GM12878 (cell line): ENCODE results near the gene IL10RA. TPM values are rescaled to one million over a fixed set of nuclear protein-coding genes. Genes with fewer than 3 reads are reported as not detected.

Experiments
- ATAC-seq: fragments of 200-7000 bp; cut with Tn5 transposase; 3 replicates; pipeline ENCODE4 v1.9.1; 2020; ENCODE audit warnings: mild to moderate bottlenecking, moderate library complexity
- BruUV-seq: library from RNA; stranded (reverse); fragments of 400-500 nt; replicated peaks from 2 replicates; lab custom pipeline; 2021; lab: Mats Ljungman, UMichigan
- CTCF ChIA-PET: fragments of 300-600 bp; sonication (Branson Sonifier 250); formaldehyde crosslinking; extraction: SDS; loops from one replicate; lab custom pipeline; 2021; ENCODE audit warnings: inconsistent platforms; lab: Yijun Ruan, JAX
- POLR2A ChIA-PET: fragments of 350-600 bp; formaldehyde crosslinking; extraction: SDS; loops from one replicate; lab custom pipeline; 2021; ENCODE audit warnings: inconsistent platforms; lab: Charles Lee
- RAD21 ChIA-PET: fragments of 300-600 bp; sonication (Branson Sonifier 250); formaldehyde crosslinking; loops from one replicate; lab custom pipeline; 2023; ENCODE audit warnings: antibody characterized with exemption; ENCODE audit not compliant: unreplicated experiment; lab: Charles Lee
- SMC1A ChIA-PET: fragments of 300-600 bp; sonication (Branson Sonifier 250); formaldehyde crosslinking; loops from one replicate; lab custom pipeline; 2023; ENCODE audit not compliant: unreplicated experiment, uncharacterized antibody; lab: Charles Lee
- DNase-seq: peaks from one replicate; pipeline ENCODE4 v3.0.0-alpha.2; 2011; ENCODE audit warnings: low read depth, low spot score
- FAIRE-seq: peaks from 3 replicates; lab custom pipeline; 2011; peaks lifted over from hg19 to GRCh38; lab: Jason Lieb, UNC
- H2AFZ ChIP-seq: 2 replicates; pipeline ENCODE4 v1.6.0; 2011; ENCODE audit warnings: low read depth, low read length, control low read depth; ENCODE audit not compliant: control insufficient read depth
- H3K27ac ChIP-seq: 2 replicates; pipeline ENCODE4 v1.5.1; 2011; ENCODE audit warnings: control low read depth; ENCODE audit not compliant: control insufficient read depth, insufficient read depth
- H3K27me3 ChIP-seq, 2 experiments: replicated peaks in 1 of 2; 2 replicates each; pipeline versions ENCODE4 v1.6.0 to v1.6.1; 2011; ENCODE audit warnings: low read length in 1 of 2; ENCODE audit not compliant: control insufficient read depth in 2 of 2, insufficient read depth in 2 of 2
- H3K36me3 ChIP-seq, 2 experiments: 2 replicates each; pipeline ENCODE4 v1.5.1; 2011; ENCODE audit warnings: low read length in 1 of 2; ENCODE audit not compliant: control insufficient read depth in 2 of 2, insufficient read depth in 2 of 2
- H3K4me1 ChIP-seq: 2 replicates; pipeline ENCODE4 v1.6.1; 2011; ENCODE audit warnings: mild to moderate bottlenecking, low read length, moderate library complexity, mixed read lengths; ENCODE audit not compliant: control insufficient read depth, insufficient read depth
- H3K4me2 ChIP-seq: 2 replicates; pipeline ENCODE4 v1.6.0; 2011; ENCODE audit warnings: control low read depth; ENCODE audit not compliant: control insufficient read depth, insufficient read depth
- H3K4me3 ChIP-seq: fragments of 200-600 bp; sonication (generic); 2 replicates; pipeline ENCODE4 v1.5.1; 2016
- H3K79me2 ChIP-seq: 2 replicates; pipeline ENCODE4 v1.6.0; 2011; ENCODE audit warnings: low read length; ENCODE audit not compliant: control insufficient read depth, insufficient read depth
- H3K9ac ChIP-seq: 2 replicates; pipeline ENCODE4 v1.8.0; 2011; ENCODE audit warnings: low read length, control low read depth, mixed read lengths; ENCODE audit not compliant: control insufficient read depth, insufficient read depth
- H3K9me3 ChIP-seq: replicated peaks from 3 replicates; pipeline ENCODE4 v1.5.1; 2011; ENCODE audit warnings: mild to moderate bottlenecking, low read length; ENCODE audit not compliant: control insufficient read depth, insufficient read depth
- H4K20me1 ChIP-seq: 2 replicates; pipeline ENCODE4 v1.6.0; 2011; ENCODE audit not compliant: control insufficient read depth, insufficient read depth
- BCL3 ChIP-seq: IDR thresholded peaks from 2 replicates; pipeline ENCODE4 v1.6.1; 2011; ENCODE audit warnings: borderline replicate concordance, low read depth, mild to moderate bottlenecking, moderate library complexity, low read length; ENCODE audit not compliant: insufficient read depth, poor library complexity, severe bottlenecking
- CREM ChIP-seq: IDR thresholded peaks from 2 replicates; pipeline ENCODE4 v1.6.1; 2014; ENCODE audit warnings: antibody characterized with exemption, low read depth
- GABPA ChIP-seq: IDR thresholded peaks from 2 replicates; pipeline ENCODE4 v1.6.1; 2014; ENCODE audit warnings: antibody characterized with exemption, low read depth, mild to moderate bottlenecking, inconsistent platforms
- HDAC2 ChIP-seq: fragments of 200-600 bp; sonication (generic); IDR thresholded peaks from 2 replicates; pipeline ENCODE4 v1.6.1; 2017
- IKZF1 ChIP-seq: fragments of 450-650 bp; conservative IDR thresholded peaks from 2 replicates; pipeline ENCODE4 v1.6.1; 2017; ENCODE audit warnings: antibody characterized with exemption, mild to moderate bottlenecking
- LARP7 ChIP-seq: fragments of 450-650 bp; IDR thresholded peaks from 2 replicates; pipeline ENCODE4 v1.6.1; 2017; ENCODE audit warnings: mild to moderate bottlenecking
- MTA3 ChIP-seq: IDR thresholded peaks from 2 replicates; pipeline ENCODE4 v1.6.1; 2012; ENCODE audit warnings: low read length, inconsistent platforms, borderline replicate concordance
- NFXL1 ChIP-seq: fragments of 450-650 bp; IDR thresholded peaks from 2 replicates; pipeline ENCODE4 v1.6.1; 2017; ENCODE audit warnings: antibody characterized with exemption, mild to moderate bottlenecking, borderline replicate concordance
- NR2F1 ChIP-seq: fragments of 450-650 bp; conservative IDR thresholded peaks from 2 replicates; pipeline ENCODE4 v1.6.1; 2017; ENCODE audit warnings: mild to moderate bottlenecking
- PRDM15 ChIP-seq: fragments of 450-650 bp; formaldehyde crosslinking; IDR thresholded peaks from 2 replicates; pipeline ENCODE4 v1.4.0; 2020; ENCODE audit warnings: mild to moderate bottlenecking, moderate library complexity
- RBBP5 ChIP-seq: fragments of 200-600 bp; sonication (generic); conservative IDR thresholded peaks from 2 replicates; pipeline ENCODE4 v1.6.1; 2016
- RFX5 ChIP-seq: IDR thresholded peaks from 2 replicates; pipeline ENCODE4 v1.6.1; 2011; ENCODE audit warnings: low read depth, low read length, improper control_type of control experiment
- SIN3A ChIP-seq: IDR thresholded peaks from 2 replicates; pipeline ENCODE4 v1.6.1; 2012; ENCODE audit warnings: low read depth, low read length, improper control_type of control experiment
- SRF ChIP-seq, 2 experiments: IDR thresholded peaks; 2 replicates each; pipeline ENCODE4 v1.6.1; 2011; ENCODE audit warnings: low read depth in 2 of 2, low read length in 2 of 2, mild to moderate bottlenecking in 1 of 2, moderate library complexity in 1 of 2
- USF1 ChIP-seq: IDR thresholded peaks from 2 replicates; pipeline ENCODE4 v1.6.1; 2011; ENCODE audit warnings: borderline replicate concordance, low read depth, mild to moderate bottlenecking, moderate library complexity, mixed read lengths, low read length; ENCODE audit not compliant: insufficient read depth; ENCODE audit errors: extremely low read length
- YBX1 ChIP-seq: fragments of 450-650 bp; IDR thresholded peaks from 2 replicates; pipeline ENCODE4 v1.6.1; 2016; ENCODE audit warnings: antibody characterized with exemption
- ZSCAN29 ChIP-seq: fragments of 450-650 bp; IDR thresholded peaks from 2 replicates; pipeline ENCODE4 v1.6.1; 2017; ENCODE audit warnings: mild to moderate bottlenecking, moderate library complexity
- WGBS: methylation state at CpG from one replicate; pipeline ENCODE4 v1.1.6; 2016; ENCODE audit warnings: low lambda C conversion rate; ENCODE audit not compliant: insufficient replicate concordance, insufficient coverage; ENCODE audit errors: missing lambda C conversion rate; 5-methylcytosine and 5-hydroxymethylcytosine counted together
- in situ Hi-C: fragments of 300-500 bp; cut with MboI; formaldehyde crosslinking; loops from 9 replicates; pipeline ENCODE4 v1.14.3; 2018; ENCODE audit warnings: mixed read lengths
- intact Hi-C: fragments of 100-400 bp; cut with micrococcal nuclease; formaldehyde crosslinking; loops from one replicate; pipeline ENCODE4 v1.14.2; 2022; ENCODE audit not compliant: unreplicated experiment
- polyA plus RNA-seq, 11 experiments: library from polyadenylated mRNA; depleted of rRNA in 4 of 11; unstranded in 6 of 11; stranded (reverse) in 5 of 11; fragments of >200 nt; fragmentation: Nextera tagmentation in 4 of 11; fragmentation: Illumina TruSeq in 1 of 11; extraction: Ambion mirVana in 4 of 11; extraction: Trizol in 1 of 11; gene quantifications; 1 replicate in 1 of 11; 2 replicates in 10 of 11; pipeline versions ENCODE4 v1.2.1 to v1.2.3, GENCODE V29; 2011 to 2016; ENCODE audit warnings: inconsistent platforms in 2 of 11, missing spikeins in 2 of 11, low read depth in 1 of 11
- total RNA-seq, 4 experiments: library from RNA; depleted of rRNA in 3 of 4; stranded (reverse); fragments of >200 nt in 3 of 4; fragmentation: Illumina TruSeq in 1 of 4; extraction: Trizol in 1 of 4; gene quantifications; 2 replicates each; pipeline versions ENCODE4 v1.2.1 to v1.2.3, GENCODE V29; 2013 to 2021
- TF ChIP-seq, protein P1 (sequence below): fragments of 450-650 bp; IDR thresholded peaks from 2 replicates; pipeline ENCODE4 v1.6.1; 2017; ENCODE audit warnings: mild to moderate bottlenecking

The IL10RA gene
- total and polyA plus RNA-seq, 10 of the 15 experiments (the other 5 are each of a cell fraction or from before 2014, with no cell fraction given): 0.77 to 45.9 (median 9.6) TPM

DNA sequence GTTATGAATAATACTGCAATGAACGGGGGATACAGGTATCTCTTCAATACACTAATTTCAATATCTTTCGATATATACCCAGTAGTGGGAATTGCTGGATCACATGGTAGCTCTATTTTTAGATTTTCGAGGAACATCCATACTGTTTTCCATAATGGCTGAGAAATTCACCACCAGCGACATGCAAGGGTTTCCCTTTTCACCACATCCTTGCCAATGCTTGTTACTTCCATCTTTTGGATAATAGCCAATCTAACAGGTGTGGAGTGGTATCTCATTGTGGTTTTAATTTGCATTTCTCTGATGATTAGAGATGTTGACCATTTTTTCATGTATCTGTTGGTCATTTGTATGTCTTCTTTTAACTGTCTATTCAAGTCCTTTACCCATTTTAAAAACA, 5.9 kb downstream of the IL10RA start:
- BruUV-seq: no TSS peak
- intact Hi-C loops (no loop called here), in situ Hi-C loops (no loop called here)
- Histone ChIP-seq H3K4me1 (peaks cover 26% of the 10 kb centered on the region), H3K9ac (no peak overlapping the region), H3K36me3 (peaks cover 11 to 17% of the 10 kb centered on the region in 2 experiments), H3K79me2 (peaks cover 15% of the 10 kb centered on the region), H3K9me3 (no peaks in the 10 kb centered on the region; the same call in 2 of the 3 replicates), H2AFZ (no peak overlapping the region), H3K4me3 (peak overlapping the region; percentile 28; the same call in 1 of the 2 replicates), H3K4me2 (peak overlapping the region; percentile 18; the same call in 1 of the 2 replicates), H3K27me3 (no peaks in the 10 kb centered on the region), H3K27ac (no peak overlapping the region), H4K20me1 (no peaks in the 10 kb centered on the region)
- ChIA-PET POLR2A (interaction anchor here (0.6 to 1.5 kb wide), 2 partner anchors 41 to 148 kb away, joined by 3 to 5 read pairs; no protein-coding TSS in a partner anchor), SMC1A (interaction anchor here (1.1 to 16.8 kb wide), 4 partner anchors 13 to 61 kb away, joined by 3 to 280 read pairs (median 85); no protein-coding TSS in a partner anchor), RAD21 (interaction anchor here (1.3 to 3.6 kb wide), 2 partner anchors 41 to 61 kb away, joined by 4 to 17 read pairs; no protein-coding TSS in a partner anchor), CTCF (interaction anchor here (0.7 to 1.4 kb wide), 3 partner anchors 9 to 61 kb away, joined by 3 to 5 read pairs (median 3); no protein-coding TSS in a partner anchor)
- FAIRE-seq (no peak), ATAC-seq (peak; percentile 9; the same call in 1 of the 3 replicates), DNase-seq (no peak)
- 13% methylated on average over 4 of the region's 4 CpGs for WGBS
- TF ChIP-seq IKZF1 (peak; percentile 90), MTA3 (no peak), NFXL1 (no peak), GABPA (no peak), USF1 (no peak), RFX5 (no peak), YBX1 (no peak), PRDM15 (no peak), SRF (IDR thresholded peaks at IDR 0.05; ENCODE audit: low read depth in 2 of 2, low read length in 2 of 2) (no peak), NR2F1 (no peak), SIN3A (no peak), CREM (no peak), HDAC2 (no peak), ZSCAN29 (no peak), BCL3 (no peak), RBBP5 (no peak), LARP7 (no peak)
- TF ChIP-seq, protein P1, sequence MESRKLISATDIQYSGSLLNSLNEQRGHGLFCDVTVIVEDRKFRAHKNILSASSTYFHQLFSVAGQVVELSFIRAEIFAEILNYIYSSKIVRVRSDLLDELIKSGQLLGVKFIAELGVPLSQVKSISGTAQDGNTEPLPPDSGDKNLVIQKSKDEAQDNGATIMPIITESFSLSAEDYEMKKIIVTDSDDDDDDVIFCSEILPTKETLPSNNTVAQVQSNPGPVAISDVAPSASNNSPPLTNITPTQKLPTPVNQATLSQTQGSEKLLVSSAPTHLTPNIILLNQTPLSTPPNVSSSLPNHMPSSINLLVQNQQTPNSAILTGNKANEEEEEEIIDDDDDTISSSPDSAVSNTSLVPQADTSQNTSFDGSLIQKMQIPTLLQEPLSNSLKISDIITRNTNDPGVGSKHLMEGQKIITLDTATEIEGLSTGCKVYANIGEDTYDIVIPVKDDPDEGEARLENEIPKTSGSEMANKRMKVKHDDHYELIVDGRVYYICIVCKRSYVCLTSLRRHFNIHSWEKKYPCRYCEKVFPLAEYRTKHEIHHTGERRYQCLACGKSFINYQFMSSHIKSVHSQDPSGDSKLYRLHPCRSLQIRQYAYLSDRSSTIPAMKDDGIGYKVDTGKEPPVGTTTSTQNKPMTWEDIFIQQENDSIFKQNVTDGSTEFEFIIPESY: no peak
